Amniotic stem cell (primary cell): ENCODE results near the gene RINT1.
"Not testable (repeated sequence)": the region's sequence is repeated elsewhere in the genome, so short reads cannot be mapped to it uniquely, and the experiment has no call there.

Experiments used
- DNase-seq: peaks from one replicate; lab custom pipeline; 2025; lab: John Stamatoyannopoulos, UW

RINT1 gene

GRCh38 chr7:105532709-105533460 is 884 bp downstream of the RINT1 start:
- DNase-seq = no peak

GRCh38 chr7:105538339-105538738 is 6.3 kb downstream of the RINT1 start:
- DNase-seq = no peak

- no peak for DNase-seq
Measured at GRCh38 chr7:105559926-105560325, 27.9 kb downstream of the RINT1 start.

- no peak for DNase-seq
Measured at GRCh38 chr7:105565190-105565589, 33.2 kb downstream of the RINT1 start.

- no peak for DNase-seq
Measured at GRCh38 chr7:105567024-105567423, 35.0 kb downstream of the RINT1 start.

- DNase-seq = no peak
Measured at GRCh38 chr7:105567821-105568220, 35.8 kb downstream of the RINT1 start.

- DNase-seq = no peak
Measured at GRCh38 chr7:105571891-105572290, 39.9 kb downstream of the RINT1 start.

GRCh38 chr7:105577251-105577650 is 45.2 kb downstream of the RINT1 start:
- no peak for DNase-seq

- no peak for DNase-seq
Measured at GRCh38 chr7:105578496-105578895, 46.5 kb downstream of the RINT1 start.

- DNase-seq = no peak
Measured at GRCh38 chr7:105580022-105580740, 48.2 kb downstream of the RINT1 start.

- no peak for DNase-seq
Measured at GRCh38 chr7:105581066-105581811, 49.2 kb downstream of the RINT1 start, which contains the start of gene EFCAB10. TSS of gene EFCAB10 (minus strand) at chr7:105581493. CDS start at chr7:105581463, 30 bp downstream.

- DNase-seq = no peak
Measured at GRCh38 chr7:105583061-105583460, 51.1 kb downstream of the RINT1 start.

- no peak for DNase-seq
Measured at GRCh38 chr7:105584165-105584564, 52.2 kb downstream of the RINT1 start.

- no peak for DNase-seq
Measured at GRCh38 chr7:105585850-105586500, 54.0 kb downstream of the RINT1 start.

- DNase-seq = no peak
Measured at GRCh38 chr7:105587909-105588635, 56.1 kb downstream of the RINT1 start.

- DNase-seq = peak; percentile 88
Measured at GRCh38 chr7:105589356-105590077, 57.5 kb downstream of the RINT1 start.

GRCh38 chr7:105590793-105591192 is 58.8 kb downstream of the RINT1 start:
- DNase-seq = no peak

- no peak for DNase-seq
Measured at GRCh38 chr7:105591522-105591921, 59.5 kb downstream of the RINT1 start.

GRCh38 chr7:105594034-105594433 is 62.0 kb downstream of the RINT1 start:
- DNase-seq = no peak

- DNase-seq = no peak
Measured at GRCh38 chr7:105596866-105597265, 64.9 kb downstream of the RINT1 start.

GRCh38 chr7:105599080-105599479 is 67.1 kb downstream of the RINT1 start:
- not testable (repeated sequence) for DNase-seq
